ENCODE measurements around the gene CCDC7. TPM values are rescaled to one million over a fixed set of nuclear protein-coding genes. Genes with fewer than 3 reads are reported as not detected.
"Not testable (repeated sequence)": the region's sequence is repeated elsewhere in the genome, so short reads cannot be mapped to it uniquely, and the experiment has no call there.

CCDC7 gene
- total RNA-seq, 1 donor from 2014 or later, result 2.3 TPM

DNA sequence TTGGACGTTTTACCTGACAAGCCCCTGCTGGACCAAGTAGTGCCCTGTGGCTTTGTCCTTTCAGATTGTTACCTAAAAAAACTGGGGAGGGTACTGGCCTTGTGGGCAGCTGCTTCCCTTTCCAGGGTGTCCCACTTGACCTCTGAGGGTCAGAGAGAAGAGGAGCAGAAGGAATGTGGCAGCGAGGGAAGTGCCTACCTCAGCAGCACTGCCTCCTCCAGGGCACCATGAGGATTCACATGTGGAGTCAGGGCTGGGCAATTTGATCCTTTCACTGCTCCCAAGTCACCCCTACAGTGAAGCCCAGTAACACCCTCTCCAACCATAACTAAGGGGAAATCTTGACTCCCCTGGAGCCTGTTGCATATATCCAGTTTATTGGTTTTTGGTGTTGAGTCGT is 447.5 kb downstream of the CCDC7 start:
- Histone ChIP-seq H3K4me1 (ENCODE audit: insufficient read depth, low read length) (no peaks in the 10 kb centered on the region), H2AFZ (ENCODE audit: low read depth, low read length) (no peak overlapping the region), H3K79me2 (ENCODE audit: insufficient read depth, low read length) (no peaks in the 10 kb centered on the region), H3K4me3 (ENCODE audit: insufficient read depth, low read depth, low read length) (no peak overlapping the region), H3K36me3 (ENCODE audit: insufficient read depth, low read length) (peaks cover 36% of the 10 kb centered on the region), H3K27ac (ENCODE audit: low read depth, low read length) (no peak overlapping the region), H3K27me3 (ENCODE audit: insufficient read depth, low read length) (no peaks in the 10 kb centered on the region), H3K9ac (ENCODE audit: low read length) (no peak overlapping the region), H3K9me3 (ENCODE audit: insufficient read depth, low read depth, low read length) (no peaks in the 10 kb centered on the region), H3K4me2 (ENCODE audit: low read length) (no peak overlapping the region), H4K20me1 (ENCODE audit: insufficient read depth, low read length) (peaks cover 12% of the 10 kb centered on the region)
- Mint-ChIP-seq H3K36me3 (ENCODE audit: low read depth, unreplicated experiment) (peaks cover 27% of the 10 kb centered on the region), H3K27me3 (ENCODE audit: low read depth, unreplicated experiment) (no peaks in the 10 kb centered on the region), H3K9me3 (ENCODE audit: unreplicated experiment) (no peaks in the 10 kb centered on the region), H3K4me3 (ENCODE audit: unreplicated experiment) (no peak overlapping the region), H3K4me1 (ENCODE audit: low read depth, unreplicated experiment) (peaks cover 20% of the 10 kb centered on the region), H3K27ac (ENCODE audit: unreplicated experiment) (peak overlapping the region; percentile 12)
- FAIRE-seq (no peak), DNase-seq (ENCODE audit: low read depth) (no peak)
- TF ChIP-seq, protein P1, sequence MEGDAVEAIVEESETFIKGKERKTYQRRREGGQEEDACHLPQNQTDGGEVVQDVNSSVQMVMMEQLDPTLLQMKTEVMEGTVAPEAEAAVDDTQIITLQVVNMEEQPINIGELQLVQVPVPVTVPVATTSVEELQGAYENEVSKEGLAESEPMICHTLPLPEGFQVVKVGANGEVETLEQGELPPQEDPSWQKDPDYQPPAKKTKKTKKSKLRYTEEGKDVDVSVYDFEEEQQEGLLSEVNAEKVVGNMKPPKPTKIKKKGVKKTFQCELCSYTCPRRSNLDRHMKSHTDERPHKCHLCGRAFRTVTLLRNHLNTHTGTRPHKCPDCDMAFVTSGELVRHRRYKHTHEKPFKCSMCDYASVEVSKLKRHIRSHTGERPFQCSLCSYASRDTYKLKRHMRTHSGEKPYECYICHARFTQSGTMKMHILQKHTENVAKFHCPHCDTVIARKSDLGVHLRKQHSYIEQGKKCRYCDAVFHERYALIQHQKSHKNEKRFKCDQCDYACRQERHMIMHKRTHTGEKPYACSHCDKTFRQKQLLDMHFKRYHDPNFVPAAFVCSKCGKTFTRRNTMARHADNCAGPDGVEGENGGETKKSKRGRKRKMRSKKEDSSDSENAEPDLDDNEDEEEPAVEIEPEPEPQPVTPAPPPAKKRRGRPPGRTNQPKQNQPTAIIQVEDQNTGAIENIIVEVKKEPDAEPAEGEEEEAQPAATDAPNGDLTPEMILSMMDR (IDR thresholded peaks at IDR 0.05; ENCODE audit: insufficient read depth, low read depth, low read length), result peak; percentile 7
- no peak for TF ChIP-seq EZH2 (IDR thresholded peaks at IDR 0.05; ENCODE audit: insufficient read depth, low read length)

DNA sequence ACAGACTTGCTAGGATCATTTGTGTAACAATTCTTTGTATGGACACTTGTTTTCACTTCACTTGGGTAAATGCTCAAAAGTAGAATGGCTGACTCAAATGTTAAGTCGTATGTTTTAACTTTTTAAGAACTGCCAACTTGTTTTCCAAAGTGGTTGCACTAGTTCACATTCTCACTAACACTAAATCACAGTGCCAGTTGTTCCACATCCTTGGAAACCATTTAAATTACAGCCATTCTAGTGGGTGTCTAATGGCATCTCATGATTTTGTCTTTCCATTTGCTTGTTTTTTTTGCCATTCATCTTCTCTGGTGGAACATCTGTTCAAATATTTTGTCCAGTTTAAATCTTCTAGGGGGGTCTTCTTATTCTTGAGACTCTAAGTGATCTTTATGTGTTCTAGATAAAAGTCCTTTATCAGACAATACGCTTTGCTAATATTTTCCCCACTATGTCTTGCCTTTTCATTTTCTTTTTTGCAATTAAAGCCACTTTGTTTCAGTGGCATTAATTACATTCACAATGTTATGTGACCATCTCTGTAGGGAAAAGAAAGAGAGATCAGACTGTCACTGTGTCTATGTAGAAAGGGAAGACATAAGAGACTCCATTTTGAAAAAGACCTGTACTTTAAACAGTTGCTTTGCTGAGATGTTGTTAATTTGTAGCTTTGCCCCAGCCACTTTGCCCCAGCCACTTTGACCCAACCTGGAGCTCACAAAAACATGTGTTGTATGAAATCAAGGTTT is 448.1 kb downstream of the CCDC7 start:
- Histone ChIP-seq H3K36me3 (ENCODE audit: insufficient read depth, low read length) (peaks cover 42% of the 10 kb centered on the region), H3K4me2 (ENCODE audit: low read length) (no peak overlapping the region), H3K9me3 (ENCODE audit: insufficient read depth, low read depth, low read length) (no peaks in the 10 kb centered on the region), H3K4me3 (ENCODE audit: insufficient read depth, low read depth, low read length) (no peak overlapping the region), H3K27me3 (ENCODE audit: insufficient read depth, low read length) (no peaks in the 10 kb centered on the region), H3K9ac (ENCODE audit: low read length) (no peak overlapping the region), H2AFZ (ENCODE audit: low read depth, low read length) (no peak overlapping the region), H3K79me2 (ENCODE audit: insufficient read depth, low read length) (no peaks in the 10 kb centered on the region), H3K27ac (ENCODE audit: low read depth, low read length) (no peak overlapping the region), H4K20me1 (ENCODE audit: insufficient read depth, low read length) (peaks cover 12% of the 10 kb centered on the region), H3K4me1 (ENCODE audit: insufficient read depth, low read length) (no peaks in the 10 kb centered on the region)
- Mint-ChIP-seq H3K4me3 (ENCODE audit: unreplicated experiment) (no peak overlapping the region), H3K9me3 (ENCODE audit: unreplicated experiment) (no peaks in the 10 kb centered on the region), H3K27ac (ENCODE audit: unreplicated experiment) (peak overlapping the region; percentile 7), H3K4me1 (ENCODE audit: low read depth, unreplicated experiment) (peaks cover 20% of the 10 kb centered on the region), H3K27me3 (ENCODE audit: low read depth, unreplicated experiment) (no peaks in the 10 kb centered on the region), H3K36me3 (ENCODE audit: low read depth, unreplicated experiment) (peaks cover 27% of the 10 kb centered on the region)
- no peak for DNase-seq (ENCODE audit: low read depth)
- FAIRE-seq, result no peak
- no peak for TF ChIP-seq EZH2 (IDR thresholded peaks at IDR 0.05; ENCODE audit: insufficient read depth, low read length)
- TF ChIP-seq, protein P1 (IDR thresholded peaks at IDR 0.05; ENCODE audit: insufficient read depth, low read depth, low read length), result no peak

DNA sequence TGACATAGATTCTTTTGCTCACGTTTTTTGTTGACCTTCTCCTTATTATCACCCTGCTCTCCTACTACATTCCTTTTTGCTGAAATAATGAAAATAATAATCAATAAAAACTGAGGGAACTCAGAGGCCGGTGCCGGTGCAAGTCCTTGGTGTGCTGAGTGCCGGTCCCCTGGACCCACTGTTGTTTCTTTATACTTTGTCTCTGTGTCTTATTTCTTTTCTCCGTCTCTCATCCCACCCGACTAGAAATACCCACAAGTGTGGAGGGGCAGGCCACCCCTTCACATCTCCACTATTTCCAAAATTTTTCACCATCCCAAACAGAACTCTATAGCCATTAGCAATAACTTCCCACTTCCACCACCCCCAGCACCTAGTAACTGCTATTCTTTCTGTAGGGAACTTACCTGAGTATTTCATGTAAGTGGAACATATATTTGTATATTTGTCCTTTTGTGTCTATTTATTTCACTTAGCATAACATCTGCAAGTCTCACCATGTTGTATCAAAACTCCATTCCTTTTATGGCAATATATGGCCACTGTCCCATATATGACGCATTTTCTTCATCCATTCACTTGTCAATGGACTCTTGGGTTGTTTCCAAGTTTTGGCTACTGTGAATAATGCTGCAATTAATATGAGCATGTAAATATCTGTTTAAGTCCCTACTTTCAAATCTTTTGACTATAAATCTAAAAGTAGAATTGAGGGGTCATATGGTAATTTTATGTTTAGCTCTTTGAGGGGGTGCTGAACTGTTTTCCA is 449.4 kb downstream of the CCDC7 start:
- H3K27ac ChIP-seq (ENCODE audit: low read depth, low read length); H3K27me3 ChIP-seq (ENCODE audit: insufficient read depth, low read length); H3K9me3 Mint-ChIP-seq (ENCODE audit: unreplicated experiment); H3K9me3 ChIP-seq (ENCODE audit: insufficient read depth, low read depth, low read length); H2AFZ ChIP-seq (ENCODE audit: low read depth, low read length); H3K4me1 ChIP-seq (ENCODE audit: insufficient read depth, low read length); H3K9ac ChIP-seq (ENCODE audit: low read length); H3K4me3 ChIP-seq (ENCODE audit: insufficient read depth, low read depth, low read length); H3K27me3 Mint-ChIP-seq (ENCODE audit: low read depth, unreplicated experiment); H3K4me3 Mint-ChIP-seq (ENCODE audit: unreplicated experiment); H3K4me2 ChIP-seq (ENCODE audit: low read length); H3K79me2 ChIP-seq (ENCODE audit: insufficient read depth, low read length): not testable (repeated sequence)
- DNase-seq (ENCODE audit: low read depth) (peak; percentile 48), FAIRE-seq (peak; percentile 39)
- Mint-ChIP-seq H3K27ac (ENCODE audit: unreplicated experiment) (peak overlapping the region; percentile 80), H3K36me3 (ENCODE audit: low read depth, unreplicated experiment) (peaks cover 27% of the 10 kb centered on the region), H3K4me1 (ENCODE audit: low read depth, unreplicated experiment) (peaks cover 16% of the 10 kb centered on the region)
- Histone ChIP-seq H3K36me3 (ENCODE audit: insufficient read depth, low read length) (peaks cover 53% of the 10 kb centered on the region), H4K20me1 (ENCODE audit: insufficient read depth, low read length) (peaks cover 12% of the 10 kb centered on the region)
